HG03039 (cell line): Measurements from ENCODE around the gene GORASP1.

Experiments
- ATAC-seq: cut with Tn5 transposase; IDR thresholded peaks from one replicate; pipeline ENCODE4 v1.9.1; 2021; ENCODE audit warnings: mild to moderate bottlenecking, moderate library complexity; ENCODE audit not compliant: unreplicated experiment

GORASP1 gene

DNA sequence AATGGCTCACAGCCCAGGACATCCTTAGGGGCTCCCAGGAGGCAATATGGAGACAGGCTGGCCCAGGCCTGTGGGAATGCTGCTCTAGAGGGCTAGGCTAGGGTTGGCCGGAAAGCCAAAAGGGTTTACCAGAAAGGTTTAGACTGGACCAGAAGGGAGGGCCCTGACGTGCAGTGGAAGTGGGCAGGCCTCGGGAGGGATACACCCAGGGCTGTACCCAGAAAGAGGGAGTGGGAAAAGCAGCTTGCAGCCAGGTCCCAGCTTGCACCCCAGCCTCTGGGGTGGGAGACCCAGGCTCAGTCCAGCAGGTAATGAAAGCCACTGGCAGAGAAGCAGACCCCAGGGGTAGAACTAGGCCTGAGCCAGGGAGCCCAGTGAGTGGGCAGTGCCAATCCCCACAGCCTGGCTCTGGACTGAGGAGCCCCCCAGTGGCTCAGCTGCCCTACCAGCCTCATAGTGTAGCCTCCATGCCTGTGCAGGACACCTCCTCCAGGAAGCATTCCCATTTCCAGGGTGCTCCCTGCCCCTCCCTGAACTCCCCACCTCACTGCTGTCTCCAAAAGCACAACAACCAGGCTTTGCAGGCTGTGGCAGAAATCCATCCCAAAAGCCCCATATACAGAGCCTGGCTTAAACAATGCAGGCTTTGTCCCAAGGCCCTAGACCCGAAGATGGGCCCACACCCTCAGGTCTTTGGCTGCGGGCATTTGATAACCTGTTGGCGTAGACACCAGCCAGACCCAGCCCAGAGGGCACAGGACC lies 3.5 kb downstream of the GORASP1 start:
- no peak for ATAC-seq

DNA sequence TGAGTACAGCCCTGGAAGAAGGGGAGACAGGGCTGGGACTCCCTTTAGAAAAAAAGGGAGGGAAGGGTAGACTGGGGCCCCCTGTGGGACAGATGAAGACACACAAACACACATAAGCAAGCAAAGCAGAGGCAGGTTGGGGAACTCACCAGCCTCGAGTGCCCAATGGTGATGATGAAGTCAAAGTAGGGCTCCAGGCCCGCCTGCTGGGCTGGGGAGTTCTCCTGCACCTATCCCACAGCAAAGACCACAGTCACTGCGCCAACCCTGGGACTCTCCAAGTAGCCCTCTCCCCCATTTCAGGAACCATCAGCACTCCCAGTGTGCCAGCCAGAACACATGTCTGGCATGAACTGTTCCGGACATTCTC lies 4.1 kb downstream of the GORASP1 start:
- ATAC-seq = no peak

DNA sequence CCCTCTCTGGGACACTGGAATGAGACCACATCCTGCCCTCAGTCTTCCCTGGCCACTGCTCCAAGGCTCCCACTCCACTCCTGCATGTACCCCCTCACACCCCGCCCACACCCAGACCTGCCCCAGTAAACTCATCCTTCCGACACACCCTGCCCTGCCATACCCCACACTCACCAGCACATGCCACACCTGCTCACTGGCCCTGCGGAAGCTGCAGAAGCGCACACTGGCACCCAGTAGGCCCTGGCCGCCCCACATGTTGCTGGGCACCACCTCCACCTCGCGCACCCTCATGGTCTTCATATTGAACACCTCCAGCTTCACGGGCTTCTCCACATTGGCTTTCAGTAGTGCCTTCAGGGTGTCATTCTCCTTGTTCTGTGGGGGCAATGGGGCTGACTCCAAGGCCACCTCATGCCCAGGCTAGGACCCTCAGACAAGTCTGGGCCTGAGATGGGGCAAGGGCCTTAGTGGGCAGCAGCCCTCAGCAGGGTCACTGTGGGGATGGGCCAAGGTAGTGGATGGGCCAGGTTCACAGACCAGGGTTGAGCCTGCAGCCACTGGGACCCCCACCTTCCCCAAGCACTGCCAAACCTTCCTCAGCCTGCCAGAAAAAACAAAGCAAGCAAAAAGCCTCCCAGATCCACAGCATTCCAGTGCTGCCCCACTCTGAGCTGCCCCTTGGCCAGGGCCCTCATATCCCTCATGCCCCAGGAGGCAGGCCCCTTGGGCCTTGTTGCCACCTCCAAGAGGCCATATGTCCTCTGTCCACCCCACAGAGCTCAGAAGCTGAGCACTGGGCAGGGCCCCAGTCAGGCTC lies 4.7 kb downstream of the GORASP1 start:
- ATAC-seq = no peak

DNA sequence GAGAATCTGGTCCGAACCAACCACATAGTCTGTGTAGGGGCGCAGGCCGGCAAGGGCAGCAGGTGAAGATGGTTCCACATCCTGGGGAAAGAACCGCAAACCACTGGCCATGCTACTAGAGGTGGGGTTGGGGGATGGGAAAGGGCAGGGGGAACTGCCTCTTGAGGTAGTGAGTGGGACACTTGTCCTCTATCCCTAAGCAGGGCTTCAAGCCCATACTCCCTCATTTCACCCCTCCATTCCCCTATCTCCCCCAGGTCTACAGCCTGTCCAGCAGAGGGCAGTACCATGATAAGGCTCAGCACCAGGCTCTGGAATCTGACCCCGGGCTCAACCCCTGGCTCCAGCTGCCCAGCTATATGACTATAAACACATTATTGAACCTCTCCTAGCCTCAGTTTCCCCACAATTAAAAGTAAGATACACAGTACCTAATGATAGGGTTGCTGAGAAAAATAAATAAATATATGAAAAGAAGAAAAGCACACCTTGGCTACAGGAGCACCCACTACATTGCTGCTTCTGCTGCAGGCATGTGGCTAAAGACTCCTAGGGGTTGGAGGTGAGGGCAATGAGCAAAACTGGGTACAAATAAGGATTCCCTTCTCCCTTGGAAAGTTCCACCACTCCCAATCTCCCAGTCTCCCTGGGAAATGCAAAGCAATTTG lies 6.3 kb downstream of the GORASP1 start:
- ATAC-seq = no peak

DNA sequence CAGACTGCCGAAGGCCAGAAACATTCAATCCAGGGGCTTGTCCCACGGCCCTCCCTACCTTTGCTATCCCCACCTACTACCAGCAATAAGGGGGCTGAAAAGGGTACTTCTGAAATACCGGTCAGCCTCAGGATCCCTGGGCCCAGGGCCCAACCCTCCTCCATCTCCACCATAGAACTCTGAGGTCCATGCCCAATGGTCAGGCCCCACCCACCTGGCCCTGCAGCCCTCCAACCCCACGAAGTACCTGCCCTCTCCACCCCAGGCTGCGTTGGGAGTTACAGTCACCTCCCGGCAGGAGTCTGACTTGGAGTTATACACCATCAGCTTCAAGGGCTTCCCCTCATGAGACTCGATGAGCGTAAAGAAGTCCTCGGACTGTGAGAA lies 6.9 kb downstream of the GORASP1 start:
- no peak for ATAC-seq

DNA sequence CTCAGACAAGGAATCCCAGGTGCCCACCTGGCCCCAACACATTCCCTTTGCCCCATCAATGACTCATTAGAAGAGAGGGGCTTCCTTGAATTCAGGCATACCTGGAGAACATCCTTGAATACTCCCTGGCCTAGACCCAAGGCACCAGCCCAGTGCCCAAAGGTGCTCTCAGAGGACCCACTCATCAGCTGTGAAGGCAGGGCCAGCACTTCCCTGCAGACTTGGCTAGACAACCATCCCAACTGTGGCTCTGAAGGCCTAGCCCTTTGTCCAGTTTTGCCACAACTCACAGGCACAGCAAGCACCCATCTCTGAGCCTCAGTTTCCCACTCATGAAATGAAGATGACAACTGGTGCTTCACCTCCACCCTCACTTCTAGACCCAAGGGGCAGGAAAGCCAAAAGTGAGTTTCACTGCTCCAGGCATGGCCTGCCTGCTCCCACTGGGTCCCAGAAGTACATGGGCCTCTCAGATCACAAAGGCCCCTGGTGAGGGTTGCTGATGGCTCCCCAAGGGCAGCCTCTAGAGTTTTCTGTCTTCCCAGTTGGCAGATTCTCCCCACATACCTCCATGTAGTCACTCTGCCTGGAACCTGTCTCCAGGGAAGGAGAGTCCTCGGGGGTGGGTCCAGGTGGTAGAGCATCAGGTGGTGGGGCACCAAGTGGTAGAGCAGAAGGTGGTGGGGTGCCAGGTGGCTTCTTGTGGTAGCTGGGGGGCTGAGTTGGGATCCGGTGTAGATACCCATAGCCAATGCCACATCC lies 7.5 kb downstream of the GORASP1 start:
- ATAC-seq = no peak

DNA sequence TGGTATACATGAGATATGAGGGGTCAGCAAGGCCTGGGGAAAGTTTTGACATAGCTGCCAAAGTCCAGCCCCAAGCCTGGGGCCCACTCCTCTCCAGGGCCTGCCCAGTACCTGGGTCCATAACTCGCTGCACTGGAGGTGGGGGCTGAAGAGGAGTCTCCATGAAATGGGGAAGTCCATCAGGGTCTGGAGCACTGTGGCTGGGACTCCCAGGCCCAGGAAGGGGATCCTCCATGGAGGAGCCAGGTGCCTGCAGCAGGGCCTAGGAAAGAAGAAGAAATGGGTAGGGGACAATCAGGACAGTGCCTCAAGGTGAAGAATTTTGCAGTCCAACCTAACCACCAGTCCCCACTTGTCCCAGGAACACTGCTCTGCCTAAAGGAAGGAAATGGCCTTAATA lies 8.2 kb downstream of the GORASP1 start:
- ATAC-seq = no peak

DNA sequence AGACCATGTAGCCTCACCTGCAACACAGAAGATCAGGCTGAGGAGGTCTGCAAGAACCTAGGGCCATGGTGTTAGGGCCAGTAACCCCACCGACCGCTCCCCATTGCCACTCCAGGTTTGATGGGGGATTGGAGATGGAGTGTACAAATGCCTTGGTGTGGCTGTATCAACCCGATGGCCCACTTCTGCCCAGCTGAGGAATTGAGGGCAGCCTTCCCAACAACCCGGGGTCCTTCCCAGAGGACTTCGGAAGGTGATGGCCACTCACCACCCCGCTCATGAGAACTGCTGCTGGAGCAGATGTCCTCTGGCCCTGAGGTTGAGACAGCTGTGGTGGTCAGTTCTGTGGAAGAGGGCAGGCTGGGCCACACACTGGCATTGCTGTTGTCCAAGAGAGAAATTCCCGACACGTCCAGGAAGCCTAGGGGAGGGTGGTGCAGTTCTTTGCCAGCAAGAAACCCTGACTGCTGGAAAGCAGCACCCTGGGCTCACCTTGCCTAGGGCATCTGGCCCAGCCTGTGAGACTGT lies 8.9 kb downstream of the GORASP1 start:
- ATAC-seq = no peak

DNA sequence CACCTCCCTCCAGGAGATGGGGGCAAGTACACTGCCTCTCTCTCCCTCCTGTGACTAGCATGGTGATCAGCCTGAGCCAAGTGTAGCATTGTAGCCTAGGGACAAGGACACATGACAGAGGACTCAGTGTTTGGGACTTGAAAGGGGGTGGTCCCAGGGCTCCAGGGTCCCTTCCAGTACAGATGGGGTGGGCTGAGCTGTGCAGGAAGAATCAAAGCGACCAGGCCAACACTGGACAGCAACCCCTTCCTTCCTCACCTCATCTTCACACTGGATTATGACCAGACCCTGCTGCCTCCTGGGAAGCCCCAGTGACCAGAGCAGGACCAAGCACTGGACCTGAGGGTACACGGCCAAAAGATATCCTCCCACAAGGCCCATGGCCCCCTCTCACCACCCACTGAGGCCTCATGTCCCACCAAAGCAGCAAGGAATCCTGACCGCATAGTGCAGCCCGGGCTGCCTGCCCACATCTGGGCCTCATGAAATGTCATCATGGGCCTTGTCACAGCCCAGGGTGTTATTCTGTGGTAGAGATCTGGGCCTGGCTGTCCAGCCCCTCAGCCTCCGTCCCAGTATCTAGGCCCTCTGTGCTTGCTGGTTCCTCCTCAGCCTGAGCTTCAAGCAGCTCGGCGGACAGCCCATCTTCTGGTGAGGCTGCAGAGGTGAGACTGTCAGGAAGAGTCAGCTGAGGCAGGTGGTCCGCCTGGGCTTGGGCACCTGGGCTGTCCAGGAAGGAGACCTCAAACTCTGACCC lies 9.5 kb downstream of the GORASP1 start:
- no peak for ATAC-seq

DNA sequence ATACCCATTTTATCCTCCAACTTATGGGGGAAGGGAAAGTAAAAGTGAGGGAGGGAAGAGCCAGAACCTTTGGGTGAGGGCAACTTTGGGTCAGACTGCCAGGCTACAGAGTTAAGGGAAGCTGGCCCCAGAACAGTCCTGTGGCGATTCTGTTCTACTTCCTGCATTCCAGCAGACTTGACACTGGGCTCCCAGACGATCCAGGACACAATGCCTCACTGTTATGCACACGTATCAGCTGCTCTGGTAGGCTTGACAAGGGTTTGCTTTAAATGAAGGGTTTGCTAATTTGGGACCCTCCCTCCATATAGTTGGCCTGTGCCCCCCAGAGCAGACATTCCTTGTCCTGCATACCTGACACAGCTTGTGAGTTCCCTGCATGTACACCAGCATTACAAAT lies 10.7 kb downstream of the GORASP1 start:
- no peak for ATAC-seq

DNA sequence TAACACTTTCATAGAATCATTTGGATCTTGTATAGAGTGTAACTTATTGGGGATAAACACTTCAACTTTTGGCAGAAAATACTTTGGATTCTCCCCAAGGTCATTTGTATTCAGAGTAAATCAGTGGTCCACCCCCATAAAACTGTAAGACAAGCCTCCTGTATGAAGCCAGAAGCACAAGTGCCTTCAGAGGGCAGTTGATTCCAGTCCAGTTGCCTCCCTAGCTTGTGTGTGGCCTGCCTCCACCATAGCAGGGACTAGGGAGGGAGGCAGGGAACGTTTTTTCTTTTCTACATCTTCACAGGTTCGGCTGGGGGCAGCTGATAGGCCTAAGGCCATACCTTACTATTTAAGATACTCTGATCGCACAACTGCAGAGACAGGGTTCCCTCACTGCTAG lies 11.6 kb downstream of the GORASP1 start:
- ATAC-seq = no peak

DNA sequence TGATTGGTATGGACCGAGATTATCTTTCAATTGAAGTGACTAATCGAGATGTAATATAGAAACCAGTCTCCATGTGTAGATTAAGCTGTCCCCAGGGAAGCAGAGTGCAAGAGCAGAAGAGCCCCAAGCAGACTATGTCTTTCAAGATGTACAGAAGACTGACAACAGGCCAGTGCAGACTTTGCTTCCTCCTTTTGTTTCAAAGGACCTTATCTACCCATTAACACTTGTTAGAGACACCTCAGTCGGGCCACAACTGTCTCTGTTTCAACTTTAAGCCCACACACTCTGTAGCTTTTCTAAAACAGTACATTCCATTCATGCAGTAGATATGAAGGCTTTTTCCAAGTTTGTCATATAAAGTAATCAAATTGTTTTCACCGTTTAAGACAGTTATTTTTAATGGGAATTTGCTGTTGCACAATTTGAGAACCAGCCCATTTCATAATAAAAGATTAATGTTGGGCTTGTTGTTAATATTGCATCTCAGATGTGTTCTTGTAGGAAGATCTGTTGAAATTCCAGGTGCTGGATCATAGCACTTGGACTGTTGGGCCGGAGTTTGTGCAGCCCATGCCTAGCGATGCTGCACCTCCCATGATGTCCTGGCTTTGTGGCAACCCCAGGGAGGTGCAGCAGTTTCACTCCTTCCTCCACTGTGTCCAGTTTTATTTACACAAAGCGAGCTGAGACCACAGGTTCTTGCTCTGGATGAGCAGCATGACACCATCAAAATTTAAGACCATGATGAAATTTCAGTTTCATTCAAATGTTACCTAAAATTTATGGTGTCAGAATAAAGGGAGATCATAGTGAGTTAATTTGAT lies 12.4 kb downstream of the GORASP1 start:
- no peak for ATAC-seq

DNA sequence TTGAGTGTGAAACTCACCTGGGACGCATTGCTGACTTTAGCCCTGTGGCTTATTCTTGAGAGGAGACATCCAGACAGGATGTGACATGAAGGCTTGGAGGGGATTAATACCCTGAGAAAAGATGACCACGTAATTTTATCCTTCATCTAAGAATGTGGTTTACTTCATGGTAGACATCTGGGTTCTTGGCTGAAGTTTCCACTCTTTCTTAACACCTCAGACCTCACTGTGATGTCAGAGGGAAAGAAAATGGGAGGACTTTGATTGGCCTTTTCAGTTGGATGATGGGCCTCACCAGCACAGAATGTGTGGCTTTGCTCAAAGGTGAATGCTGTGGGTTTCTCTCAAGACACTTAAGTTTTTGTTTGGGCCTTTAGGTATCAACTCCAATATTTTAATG lies 16.5 kb downstream of the GORASP1 start:
- ATAC-seq = no peak

DNA sequence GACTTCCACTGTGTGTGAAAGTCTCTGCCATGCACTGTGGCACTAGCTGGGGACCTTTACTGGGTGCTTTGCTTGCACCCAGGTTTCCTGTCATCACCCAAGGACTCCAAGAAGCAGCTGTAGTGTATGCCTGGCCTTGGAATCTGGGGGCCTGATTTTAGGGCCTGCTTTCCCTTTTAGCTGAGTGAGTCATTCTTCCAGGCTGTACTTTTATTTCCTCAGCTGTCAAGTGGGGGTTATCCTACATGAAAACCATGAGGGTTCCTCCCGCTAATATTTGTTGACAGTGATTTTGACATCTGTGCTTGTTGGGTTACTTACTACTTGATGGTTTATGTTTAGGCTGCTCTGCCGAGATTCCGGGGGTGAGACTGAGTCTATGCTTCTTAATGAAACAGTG lies 18.5 kb downstream of the GORASP1 start:
- no peak for ATAC-seq

DNA sequence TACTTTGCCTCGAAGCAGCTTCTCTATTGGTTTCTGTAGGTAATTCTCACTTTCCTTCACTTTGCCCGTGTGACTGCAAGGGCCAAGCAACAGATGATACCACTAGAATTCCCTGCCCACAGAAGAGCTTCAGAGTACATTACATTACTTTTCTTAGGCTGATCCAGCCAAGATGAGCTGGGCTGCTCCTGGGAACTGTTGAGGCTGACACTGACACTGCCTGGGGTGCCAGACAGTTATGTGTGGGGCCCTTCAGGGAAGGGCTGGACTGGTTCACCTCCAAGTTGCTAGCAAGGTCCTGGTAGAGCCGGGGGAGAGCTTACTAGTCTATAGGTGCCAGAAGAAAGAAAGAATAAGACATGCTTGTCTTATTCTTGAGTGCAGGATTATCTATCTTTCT lies 19.0 kb downstream of the GORASP1 start:
- no peak for ATAC-seq

DNA sequence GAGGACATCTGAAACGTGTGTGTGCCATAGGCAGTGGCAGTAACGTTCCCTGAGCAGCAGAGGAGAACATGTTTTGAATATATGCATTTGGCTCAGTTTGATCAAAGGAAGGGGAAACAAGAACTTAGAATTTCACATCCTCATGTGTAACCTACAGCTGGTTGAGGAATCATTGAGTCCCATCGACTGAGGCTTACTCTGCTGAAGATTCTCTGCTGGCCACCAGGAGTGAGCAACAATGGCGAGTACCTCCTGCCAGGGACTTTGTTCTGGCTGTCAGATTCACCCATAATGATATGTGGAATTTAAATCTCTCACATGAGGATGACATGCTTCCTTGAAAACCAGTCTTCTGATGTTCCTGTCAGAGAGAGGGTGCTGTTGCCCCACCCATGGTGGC lies 21.3 kb downstream of the GORASP1 start:
- ATAC-seq = no peak

DNA sequence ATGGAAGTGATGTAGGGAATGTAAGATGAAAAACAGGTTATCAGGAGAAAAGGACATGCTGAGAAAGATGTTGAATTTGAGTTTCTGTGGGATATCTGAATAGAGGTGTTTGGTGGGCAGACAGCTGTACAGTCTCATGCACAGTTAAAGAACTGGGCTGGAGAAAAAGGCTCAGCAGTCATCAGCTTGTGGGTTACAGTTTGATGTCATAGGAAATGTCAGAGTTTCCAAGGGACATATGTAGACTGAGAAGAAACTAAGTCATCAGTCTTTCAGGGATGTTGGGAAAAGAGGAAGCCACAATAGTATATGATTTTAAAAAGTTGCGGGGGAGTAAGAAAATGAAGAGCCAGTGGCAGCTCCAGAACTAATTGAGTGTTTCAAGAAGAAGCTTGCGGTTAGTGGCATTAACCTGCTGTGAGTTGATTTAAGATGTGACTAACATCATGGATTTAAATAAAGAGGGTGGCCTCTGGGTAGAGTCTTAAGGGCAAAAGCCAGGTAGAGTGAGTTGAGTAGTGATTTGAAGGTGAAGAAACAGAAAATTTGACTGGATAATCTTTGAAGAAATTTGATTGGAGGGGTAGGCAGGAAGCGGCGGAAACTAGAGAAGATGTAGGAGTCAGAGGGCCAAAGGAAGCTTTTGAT lies 24.6 kb downstream of the GORASP1 start:
- no peak for ATAC-seq

DNA sequence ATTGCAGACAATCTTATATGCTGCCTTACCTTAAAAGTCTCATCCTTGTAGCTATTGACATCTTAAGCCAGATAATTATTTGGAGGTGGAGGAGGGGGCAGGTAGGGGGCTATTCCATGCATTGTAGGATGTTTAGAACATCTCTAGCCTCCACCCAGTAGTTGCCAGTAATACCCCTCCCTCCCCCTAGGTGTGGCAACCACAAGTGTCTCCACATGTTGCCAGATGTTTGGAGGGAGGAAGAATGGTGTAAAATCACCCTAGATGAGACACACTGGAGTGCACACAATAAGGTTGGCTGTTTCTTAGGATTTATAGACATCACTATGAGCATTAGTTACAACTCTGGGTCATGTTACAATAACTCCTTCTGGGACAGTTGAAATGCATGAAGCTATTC lies 27.4 kb downstream of the GORASP1 start:
- no peak for ATAC-seq

DNA sequence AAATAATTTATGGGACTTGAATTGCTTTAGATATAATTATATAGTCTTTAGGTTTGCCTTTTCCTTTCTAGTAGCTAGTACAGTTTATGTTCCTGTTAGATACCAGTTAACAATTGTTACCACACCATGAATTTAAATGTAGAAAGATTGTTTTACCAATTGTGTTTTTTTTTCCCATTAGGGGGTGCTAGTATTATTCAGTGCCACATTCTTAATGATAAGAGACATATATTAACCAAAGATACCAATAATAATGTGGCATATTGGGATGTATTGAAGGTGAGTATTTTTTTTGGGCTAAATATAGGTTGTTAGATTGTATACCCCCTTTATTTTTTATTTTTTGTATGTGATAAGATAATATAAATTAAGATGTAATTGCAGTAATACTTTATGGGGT lies 27.9 kb downstream of the GORASP1 start:
- ATAC-seq = no peak
